Measurements from ENCODE around the gene CTIF.
"Not testable (repeated sequence)": the region's sequence is repeated elsewhere in the genome, so short reads cannot be mapped to it uniquely, and the experiment has no call there.

The CTIF gene

GRCh38 chr18:48715711-48716361, 177.0 kb downstream of the CTIF start:
- DNase-seq = peak; percentile 46 to 47

- DNase-seq = not testable (repeated sequence)
Measured at GRCh38 chr18:48717227-48717626, 178.4 kb downstream of the CTIF start.

GRCh38 chr18:48718251-48718959, 179.6 kb downstream of the CTIF start:
- no peak for DNase-seq

- no peak for DNase-seq
Measured at GRCh38 chr18:48719388-48719787, 180.6 kb downstream of the CTIF start.

- DNase-seq = no peak
Measured at GRCh38 chr18:48719974-48720654, 181.3 kb downstream of the CTIF start.

- no peak for DNase-seq
Measured at GRCh38 chr18:48720655-48721025, 181.8 kb downstream of the CTIF start.

- DNase-seq = no peak
Measured at GRCh38 chr18:48721312-48721711, 182.5 kb downstream of the CTIF start.

GRCh38 chr18:48723016-48723415, 184.2 kb downstream of the CTIF start:
- DNase-seq = no peak

- DNase-seq = no peak
Measured at GRCh38 chr18:48723837-48724236, 185.0 kb downstream of the CTIF start.

- no peak for DNase-seq
Measured at GRCh38 chr18:48724442-48724841, 185.6 kb downstream of the CTIF start.

- no peak for DNase-seq
Measured at GRCh38 chr18:48724939-48725338, 186.1 kb downstream of the CTIF start.

GRCh38 chr18:48725562-48725961, 186.7 kb downstream of the CTIF start:
- DNase-seq = no peak

GRCh38 chr18:48727681-48728080, 188.8 kb downstream of the CTIF start:
- DNase-seq = no peak

GRCh38 chr18:48728204-48728833, 189.5 kb downstream of the CTIF start:
- DNase-seq = no peak

- DNase-seq = no peak
Measured at GRCh38 chr18:48729404-48729803, 190.6 kb downstream of the CTIF start.

- no peak for DNase-seq
Measured at GRCh38 chr18:48730010-48730409, 191.2 kb downstream of the CTIF start.

- DNase-seq = no peak
Measured at GRCh38 chr18:48732767-48733424, 194.1 kb downstream of the CTIF start.

- DNase-seq = no peak
Measured at GRCh38 chr18:48733643-48734253, 194.9 kb downstream of the CTIF start.

GRCh38 chr18:48734460-48734859, 195.6 kb downstream of the CTIF start:
- no peak for DNase-seq

- DNase-seq = no peak
Measured at GRCh38 chr18:48735080-48735676, 196.3 kb downstream of the CTIF start.

GRCh38 chr18:48735681-48736255, 196.9 kb downstream of the CTIF start:
- DNase-seq = no peak

Data from AML-193 (cell line).